Nephron progenitor cell (in vitro differentiated cells): Measurements from ENCODE around the gene MKRN1.

Experiments
- DNase-seq: peaks from one replicate; pipeline ENCODE4 v3.0.0; 2021
- H3K27ac Mint-ChIP-seq: 2 replicates; pipeline ENCODE4 v1.8.0; 2021; ENCODE audit warnings: mild to moderate bottlenecking, moderate library complexity, mixed read lengths
- H3K27me3 Mint-ChIP-seq: 2 replicates; pipeline ENCODE4 v1.8.0; 2021; ENCODE audit warnings: mild to moderate bottlenecking, low read depth, mixed read lengths; ENCODE audit not compliant: poor library complexity
- H3K36me3 Mint-ChIP-seq: 2 replicates; pipeline ENCODE4 v1.8.0; 2021; ENCODE audit warnings: low read depth, mixed read lengths
- H3K4me1 Mint-ChIP-seq: 2 replicates; pipeline ENCODE4 v1.8.0; 2021; ENCODE audit warnings: mixed read lengths
- H3K4me3 Mint-ChIP-seq: 2 replicates; pipeline ENCODE4 v1.8.0; 2021; ENCODE audit warnings: mild to moderate bottlenecking, moderate library complexity, mixed read lengths
- H3K9me3 Mint-ChIP-seq: 2 replicates; pipeline ENCODE4 v1.8.0; 2021; ENCODE audit warnings: mild to moderate bottlenecking, moderate library complexity, mixed read lengths
- CTCF ChIP-seq: fragments of 200-600 bp; sonication (generic); IDR thresholded peaks from 2 replicates; pipeline ENCODE4 v1.5.0; 2021; ENCODE audit warnings: antibody characterized with exemption

The MKRN1 gene

GRCh38 chr7:140451716-140452115 lies 27.6 kb downstream of the MKRN1 start:
- TF ChIP-seq CTCF, result no peak
- H3K9me3 Mint-ChIP-seq, result no peaks in the 10 kb centered on the region
- no peak for DNase-seq
- H3K4me1 Mint-ChIP-seq, result peaks cover 5% of the 10 kb centered on the region
- peak overlapping the region; percentile 16 for H3K27ac Mint-ChIP-seq
- no peak overlapping the region for H3K4me3 Mint-ChIP-seq
- peaks cover 3% of the 10 kb centered on the region for H3K27me3 Mint-ChIP-seq
- H3K36me3 Mint-ChIP-seq, result peaks cover 44% of the 10 kb centered on the region

DNA sequence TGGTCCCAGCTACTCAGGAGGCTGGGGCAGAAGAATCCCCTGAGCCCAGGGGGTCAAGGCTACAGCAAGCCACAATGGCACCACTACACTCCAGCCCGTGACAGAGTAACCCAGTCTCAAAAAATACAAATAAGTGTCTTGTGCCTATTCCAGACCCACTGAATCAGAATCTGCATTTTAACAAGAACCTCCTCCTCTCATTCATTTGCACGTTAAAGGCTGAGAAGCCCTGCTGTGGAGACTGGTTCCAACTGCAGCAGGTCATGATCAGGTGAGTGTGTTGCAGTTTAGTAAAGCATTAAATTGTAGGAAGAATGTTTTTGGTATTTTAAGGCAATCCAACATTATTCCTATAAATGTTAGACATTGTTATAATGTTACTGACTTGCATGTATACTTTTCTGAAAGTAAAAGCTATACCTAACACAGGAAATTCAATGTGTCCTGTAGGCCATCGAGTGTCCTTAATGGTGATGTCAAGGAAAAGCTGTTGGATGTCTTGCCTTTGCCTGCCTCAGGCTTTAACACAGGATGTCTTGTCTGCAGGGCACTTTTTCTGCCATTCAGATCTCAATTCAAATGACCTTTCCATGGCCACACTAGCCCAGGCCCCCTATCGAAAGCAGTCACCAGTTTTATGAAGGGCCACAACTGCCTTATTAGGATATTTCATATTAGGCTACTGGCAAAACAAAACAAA lies 30.4 kb downstream of the MKRN1 start:
- Mint-ChIP-seq H3K4me3 (no peak overlapping the region), H3K9me3 (no peaks in the 10 kb centered on the region), H3K4me1 (peaks cover 5% of the 10 kb centered on the region), H3K27ac (no peak overlapping the region), H3K27me3 (peaks cover 3% of the 10 kb centered on the region), H3K36me3 (peaks cover 23% of the 10 kb centered on the region)
- no peak for DNase-seq
- no peak for TF ChIP-seq CTCF

GRCh38 chr7:140447841-140448240 lies 31.5 kb downstream of the MKRN1 start:
- no peak for DNase-seq
- H3K9me3 Mint-ChIP-seq, result no peaks in the 10 kb centered on the region
- no peak for TF ChIP-seq CTCF
- no peak overlapping the region for H3K4me3 Mint-ChIP-seq
- H3K4me1 Mint-ChIP-seq, result peaks cover 4% of the 10 kb centered on the region
- H3K36me3 Mint-ChIP-seq, result peaks cover 12% of the 10 kb centered on the region
- no peak overlapping the region for H3K27ac Mint-ChIP-seq
- H3K27me3 Mint-ChIP-seq, result peaks cover 3% of the 10 kb centered on the region

GRCh38 chr7:140446467-140446866 lies 32.8 kb downstream of the MKRN1 start:
- TF ChIP-seq CTCF, result no peak
- DNase-seq, result no peak
- no peak overlapping the region for H3K27ac Mint-ChIP-seq
- no peak overlapping the region for H3K4me3 Mint-ChIP-seq
- H3K36me3 Mint-ChIP-seq, result peaks cover 6% of the 10 kb centered on the region
- H3K27me3 Mint-ChIP-seq, result peaks cover 3% of the 10 kb centered on the region
- H3K9me3 Mint-ChIP-seq, result no peaks in the 10 kb centered on the region
- H3K4me1 Mint-ChIP-seq, result no peaks in the 10 kb centered on the region

DNA sequence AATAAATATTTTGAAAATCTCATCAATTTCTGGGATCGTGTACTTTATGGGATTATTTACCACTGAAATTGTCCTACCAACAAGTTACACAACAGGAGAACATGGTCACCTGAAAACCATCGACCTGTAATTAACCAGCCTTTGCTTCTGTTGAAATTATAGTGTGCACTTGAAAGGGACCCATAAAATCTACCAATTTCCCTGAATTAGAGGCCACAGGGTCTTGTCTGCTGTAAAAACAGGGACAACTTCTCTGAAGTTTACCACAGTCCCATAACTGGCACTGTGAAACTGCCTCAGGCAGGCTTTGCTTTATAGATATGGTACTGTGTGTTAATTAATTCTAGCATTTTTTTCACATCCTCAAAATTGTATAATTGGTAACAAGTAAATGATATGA lies 37.8 kb downstream of the MKRN1 start:
- H3K27ac Mint-ChIP-seq, result no peak overlapping the region
- H3K27me3 Mint-ChIP-seq, result no peaks in the 10 kb centered on the region
- TF ChIP-seq CTCF, result no peak
- H3K9me3 Mint-ChIP-seq, result no peaks in the 10 kb centered on the region
- DNase-seq, result no peak
- H3K36me3 Mint-ChIP-seq, result peaks cover 1% of the 10 kb centered on the region
- no peak overlapping the region for H3K4me3 Mint-ChIP-seq
- no peaks in the 10 kb centered on the region for H3K4me1 Mint-ChIP-seq

DNA sequence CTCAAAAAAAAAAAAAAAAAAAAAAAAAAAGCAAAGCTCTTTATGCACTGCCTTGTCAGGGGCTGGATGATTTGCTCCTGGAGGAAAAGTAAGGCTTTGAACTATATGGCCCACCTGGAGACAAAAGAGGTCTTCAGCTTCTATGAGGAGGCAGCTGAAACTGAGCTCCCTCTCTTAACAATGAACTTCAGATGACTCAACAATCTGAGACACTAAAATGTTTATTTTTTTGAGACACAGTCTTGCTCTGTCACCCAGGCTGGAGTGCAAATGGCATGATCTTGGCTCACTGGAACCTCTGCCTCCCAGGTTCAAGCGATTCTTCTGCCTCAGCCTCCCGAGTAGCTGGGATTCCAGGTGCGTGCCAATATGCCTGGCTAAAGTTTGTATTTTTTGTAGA lies 38.7 kb downstream of the MKRN1 start:
- DNase-seq, result no peak
- no peak overlapping the region for H3K27ac Mint-ChIP-seq
- H3K27me3 Mint-ChIP-seq, result no peaks in the 10 kb centered on the region
- H3K36me3 Mint-ChIP-seq, result no peaks in the 10 kb centered on the region
- TF ChIP-seq CTCF, result no peak
- H3K4me1 Mint-ChIP-seq, result no peaks in the 10 kb centered on the region
- no peaks in the 10 kb centered on the region for H3K9me3 Mint-ChIP-seq
- H3K4me3 Mint-ChIP-seq, result no peak overlapping the region
